MM.1S (cell line): ENCODE data around the gene SHISAL2A.

Experiments
- EZH2 ChIP-seq: fragments of 300-600 bp; sonication (generic); optimal IDR thresholded peaks from 2 replicates; pipeline ENCODE3; 2017; ENCODE audit warnings: low read depth, mild to moderate bottlenecking, antibody characterized with exemption, low read length, mixed read lengths
- EZH2phosphoT487 ChIP-seq: fragments of 300-600 bp; sonication (generic); IDR thresholded peaks from 2 replicates; pipeline ENCODE4 v1.6.1; 2018; ENCODE audit warnings: antibody characterized with exemption, low read length
- TF ChIP-seq, protein P1 (sequence below): fragments of 300-600 bp; sonication (generic); IDR thresholded peaks from 2 replicates; pipeline ENCODE4 v1.5.1; 2016; ENCODE audit warnings: antibody characterized with exemption, low read length, mixed read lengths

DNA sequence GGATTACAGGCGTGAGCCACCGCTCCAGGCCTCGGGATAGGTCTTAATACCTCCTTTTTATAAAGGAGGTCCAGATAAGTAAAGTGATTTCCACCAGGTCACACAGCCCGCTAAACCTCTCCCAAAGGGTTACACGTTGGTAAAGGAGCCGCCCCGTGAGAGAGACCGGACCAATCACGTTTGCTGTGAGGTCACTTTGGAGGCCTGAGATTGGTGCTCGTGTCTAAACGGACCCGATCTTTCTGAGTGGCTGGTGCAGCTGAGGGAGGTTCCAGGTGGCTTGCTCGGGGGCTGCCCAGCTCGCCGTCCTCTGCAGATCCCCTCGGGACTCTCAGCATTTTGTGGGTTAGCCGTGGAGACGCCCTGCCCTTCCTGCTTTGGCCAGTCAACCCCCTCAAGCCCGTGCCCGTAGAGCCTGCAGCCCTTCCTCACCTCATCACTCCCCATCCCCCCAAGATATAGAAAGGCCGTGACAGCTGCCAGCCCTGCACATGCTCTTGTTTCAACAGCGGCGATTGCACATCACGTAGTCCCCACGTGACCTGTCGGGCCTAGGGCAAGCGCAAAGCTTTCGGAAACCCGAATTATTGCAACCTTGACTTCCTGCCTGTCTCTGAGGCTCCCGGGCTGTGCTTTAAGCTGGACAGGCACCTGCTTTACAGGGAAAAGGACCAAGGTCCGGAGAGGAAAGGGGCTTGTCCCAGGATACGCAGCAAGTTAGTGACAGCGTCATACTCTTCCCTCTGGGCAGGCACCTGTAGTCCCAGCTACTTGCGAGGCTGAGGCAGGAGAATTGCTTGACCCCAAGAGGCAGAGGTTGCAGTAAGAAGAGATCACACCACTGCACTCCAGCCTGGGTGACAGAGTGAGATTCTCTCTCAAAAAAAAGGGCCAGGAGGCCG, 70.2 kb downstream of the SHISAL2A start:
- TF ChIP-seq, protein P1, sequence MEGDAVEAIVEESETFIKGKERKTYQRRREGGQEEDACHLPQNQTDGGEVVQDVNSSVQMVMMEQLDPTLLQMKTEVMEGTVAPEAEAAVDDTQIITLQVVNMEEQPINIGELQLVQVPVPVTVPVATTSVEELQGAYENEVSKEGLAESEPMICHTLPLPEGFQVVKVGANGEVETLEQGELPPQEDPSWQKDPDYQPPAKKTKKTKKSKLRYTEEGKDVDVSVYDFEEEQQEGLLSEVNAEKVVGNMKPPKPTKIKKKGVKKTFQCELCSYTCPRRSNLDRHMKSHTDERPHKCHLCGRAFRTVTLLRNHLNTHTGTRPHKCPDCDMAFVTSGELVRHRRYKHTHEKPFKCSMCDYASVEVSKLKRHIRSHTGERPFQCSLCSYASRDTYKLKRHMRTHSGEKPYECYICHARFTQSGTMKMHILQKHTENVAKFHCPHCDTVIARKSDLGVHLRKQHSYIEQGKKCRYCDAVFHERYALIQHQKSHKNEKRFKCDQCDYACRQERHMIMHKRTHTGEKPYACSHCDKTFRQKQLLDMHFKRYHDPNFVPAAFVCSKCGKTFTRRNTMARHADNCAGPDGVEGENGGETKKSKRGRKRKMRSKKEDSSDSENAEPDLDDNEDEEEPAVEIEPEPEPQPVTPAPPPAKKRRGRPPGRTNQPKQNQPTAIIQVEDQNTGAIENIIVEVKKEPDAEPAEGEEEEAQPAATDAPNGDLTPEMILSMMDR = no peak
- TF ChIP-seq EZH2phosphoT487 = no peak
- no peak for TF ChIP-seq EZH2
